Activated CD8-positive, alpha-beta T cell treated with anti-CD3 and anti-CD28 coated beads, Interleukin-2, amount 10 ng/mL, durations not matched to agents 7 days and 5 days (primary cell): ENCODE results near the gene HAO2. TPM values are rescaled to one million over a fixed set of nuclear protein-coding genes. Genes with fewer than 3 reads are reported as not detected.

ENCODE experiments used
- ATAC-seq: fragments of 150-1000 bp; cut with Tn5 transposase; one replicate; pipeline ENCODE4 v1.10.0; 2021; ENCODE audit warnings: moderate library complexity
- CTCF ChIA-PET: fragments of 350-600 bp; sonication (Branson Sonifier 250); formaldehyde crosslinking; loops from one replicate; lab custom pipeline; 2021; ENCODE audit warnings: antibody characterized with exemption; lab: Charles Lee
- POLR2A ChIA-PET: fragments of 350-600 bp; sonication (Branson Sonifier 250); formaldehyde crosslinking; loops from one replicate; lab custom pipeline; 2021; ENCODE audit warnings: antibody characterized with exemption; lab: Charles Lee
- DNase-seq: peaks from one replicate; pipeline ENCODE4 v3.0.0-alpha.2; 2020
- H3K27ac Mint-ChIP-seq: one replicate; pipeline ENCODE4 v1.8.0; 2021; ENCODE audit warnings: mild to moderate bottlenecking, mixed read lengths
- H3K27me3 Mint-ChIP-seq: one replicate; pipeline ENCODE4 v1.8.0; 2021; ENCODE audit warnings: low read depth, mixed read lengths
- H3K36me3 Mint-ChIP-seq: one replicate; pipeline ENCODE4 v1.8.0; 2021; ENCODE audit warnings: low read depth, mixed read lengths
- H3K4me1 Mint-ChIP-seq: one replicate; pipeline ENCODE4 v1.8.0; 2021; ENCODE audit warnings: low read depth, mixed read lengths
- H3K4me3 Mint-ChIP-seq: one replicate; pipeline ENCODE4 v1.8.0; 2021; ENCODE audit warnings: mild to moderate bottlenecking, mixed read lengths
- H3K9me3 Mint-ChIP-seq: one replicate; pipeline ENCODE4 v1.8.0; 2022; ENCODE audit warnings: mixed read lengths; ENCODE audit not compliant: insufficient read depth
- total RNA-seq, 2 experiments: library from RNA; stranded (reverse); gene quantifications; one replicate each; pipeline ENCODE4 v1.2.3, GENCODE V29; 2021

HAO2 gene
- total RNA-seq, 2 experiments from 2014 or later = not detected

DNA sequence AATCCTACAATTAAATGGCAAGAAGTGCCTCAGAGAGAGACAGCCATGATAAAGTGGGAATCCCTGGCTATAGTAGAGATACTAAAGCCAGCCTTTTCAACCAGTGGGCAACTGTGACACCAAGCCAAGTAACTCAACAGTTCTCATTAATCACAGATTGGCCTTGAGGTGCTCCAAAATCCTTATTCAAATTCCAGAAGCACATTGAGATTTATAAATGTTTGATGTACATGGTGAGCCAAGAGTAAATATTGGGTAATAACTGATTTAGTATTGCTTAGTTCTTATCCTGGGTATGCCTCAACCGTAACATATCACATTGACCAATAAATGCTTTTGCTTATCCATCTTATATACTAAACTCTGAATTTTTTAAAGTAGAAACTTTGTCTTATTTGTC is 17.1 kb downstream of the HAO2 start:
- Mint-ChIP-seq H3K36me3 (no peaks in the 10 kb centered on the region), H3K27ac (no peak overlapping the region), H3K4me1 (no peaks in the 10 kb centered on the region), H3K27me3 (peaks cover 4% of the 10 kb centered on the region), H3K4me3 (no peak overlapping the region), H3K9me3 (no peaks in the 10 kb centered on the region)
- DNase-seq = no peak
- ATAC-seq = no peak
- ChIA-PET CTCF (no interaction called here), POLR2A (no interaction called here)

- Mint-ChIP-seq H3K4me1 (no peaks in the 10 kb centered on the region), H3K27me3 (peaks cover 4% of the 10 kb centered on the region), H3K4me3 (no peak overlapping the region), H3K36me3 (no peaks in the 10 kb centered on the region), H3K27ac (no peak overlapping the region), H3K9me3 (no peaks in the 10 kb centered on the region)
- CTCF ChIA-PET = no interaction called here
- DNase-seq (no peak), ATAC-seq (no peak)
- POLR2A ChIA-PET = no interaction called here
Measured at GRCh38 chr1:119387858-119388257, 19.3 kb downstream of the HAO2 start.

DNA sequence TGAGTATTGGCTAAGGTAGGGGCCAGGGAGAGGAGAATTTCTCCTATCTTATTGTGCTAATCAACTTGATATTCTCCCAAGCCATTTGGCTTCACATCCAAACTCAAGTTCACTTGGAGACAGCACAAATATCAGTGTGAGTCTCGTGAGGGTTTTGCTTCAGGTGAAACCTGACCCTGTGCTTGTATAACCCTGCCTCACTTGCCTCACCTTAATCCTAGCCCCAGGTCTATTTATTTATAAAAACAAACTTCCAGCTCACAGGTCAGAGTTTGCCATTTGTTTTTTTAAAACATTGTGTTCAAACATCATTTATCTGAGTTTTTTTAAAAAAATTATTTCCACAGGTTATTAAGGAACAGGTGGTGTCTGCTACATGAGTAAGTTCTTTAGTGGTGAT is 19.9 kb downstream of the HAO2 start:
- DNase-seq = no peak
- peaks cover 4% of the 10 kb centered on the region for H3K27me3 Mint-ChIP-seq
- no peaks in the 10 kb centered on the region for H3K36me3 Mint-ChIP-seq
- ChIA-PET POLR2A (no interaction called here), CTCF (no interaction called here)
- H3K9me3 Mint-ChIP-seq = no peaks in the 10 kb centered on the region
- no peak overlapping the region for H3K4me3 Mint-ChIP-seq
- ATAC-seq = no peak
- H3K27ac Mint-ChIP-seq = no peak overlapping the region
- no peaks in the 10 kb centered on the region for H3K4me1 Mint-ChIP-seq

DNA sequence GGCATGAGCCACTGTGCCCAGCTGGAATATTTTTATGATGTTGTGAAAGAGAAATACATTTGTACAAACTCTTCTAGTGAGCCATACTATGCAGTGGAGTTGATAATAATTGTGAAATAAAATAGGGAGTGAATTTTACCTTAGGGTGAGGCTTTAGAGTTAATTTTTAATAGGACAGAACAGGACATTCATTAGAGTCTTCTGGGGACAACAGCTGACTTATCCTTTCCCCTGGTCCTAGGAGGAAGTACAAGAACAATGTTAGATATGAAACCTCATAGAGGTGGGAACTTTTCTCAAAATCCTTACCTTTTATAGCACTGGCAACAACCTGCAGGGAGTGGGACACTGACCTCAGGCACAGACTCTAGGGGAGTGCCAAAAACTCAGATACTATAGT is 21.9 kb downstream of the HAO2 start:
- no peaks in the 10 kb centered on the region for H3K36me3 Mint-ChIP-seq

GRCh38 chr1:119391749-119392148 is 23.2 kb downstream of the HAO2 start:
- ChIA-PET POLR2A (no interaction called here), CTCF (no interaction called here)
- Mint-ChIP-seq H3K27me3 (peaks cover 8% of the 10 kb centered on the region), H3K4me3 (no peak overlapping the region), H3K36me3 (no peaks in the 10 kb centered on the region), H3K27ac (no peak overlapping the region), H3K9me3 (no peaks in the 10 kb centered on the region), H3K4me1 (no peaks in the 10 kb centered on the region)
- ATAC-seq = no peak
- no peak for DNase-seq

More for the DNA sequence above, 21.9 kb downstream of the HAO2 start:
- H3K9me3 Mint-ChIP-seq = no peaks in the 10 kb centered on the region
- ChIA-PET CTCF (no interaction called here), POLR2A (no interaction called here)
- peaks cover 7% of the 10 kb centered on the region for H3K27me3 Mint-ChIP-seq
- DNase-seq (no peak), ATAC-seq (no peak)
- no peaks in the 10 kb centered on the region for H3K4me1 Mint-ChIP-seq
- H3K4me3 Mint-ChIP-seq = no peak overlapping the region
- no peak overlapping the region for H3K27ac Mint-ChIP-seq

DNA sequence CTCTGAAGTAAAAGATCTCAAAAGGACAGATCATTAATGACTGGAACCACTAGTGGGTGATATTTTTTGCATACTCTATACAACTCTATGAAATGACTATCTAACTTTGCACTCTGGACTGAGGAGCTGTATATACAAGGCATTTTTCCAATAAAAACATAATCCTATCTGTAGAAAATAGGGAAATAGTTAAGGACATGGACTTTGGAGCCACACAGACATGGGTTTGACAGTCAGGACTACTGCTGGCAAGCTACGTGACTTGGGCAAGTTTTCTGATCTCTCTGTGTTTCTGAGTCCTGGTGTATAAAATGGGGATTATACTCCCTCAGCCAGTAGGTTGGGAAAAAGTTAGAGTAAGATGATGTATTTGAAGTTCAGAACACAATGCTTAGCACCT is 25.5 kb downstream of the HAO2 start:
- Mint-ChIP-seq H3K27me3 (peaks cover 8% of the 10 kb centered on the region), H3K4me1 (no peaks in the 10 kb centered on the region), H3K27ac (no peak overlapping the region), H3K9me3 (no peaks in the 10 kb centered on the region), H3K4me3 (no peak overlapping the region), H3K36me3 (no peaks in the 10 kb centered on the region)
- ATAC-seq (no peak), DNase-seq (no peak)
- CTCF ChIA-PET = no interaction called here
- POLR2A ChIA-PET = no interaction called here

DNA sequence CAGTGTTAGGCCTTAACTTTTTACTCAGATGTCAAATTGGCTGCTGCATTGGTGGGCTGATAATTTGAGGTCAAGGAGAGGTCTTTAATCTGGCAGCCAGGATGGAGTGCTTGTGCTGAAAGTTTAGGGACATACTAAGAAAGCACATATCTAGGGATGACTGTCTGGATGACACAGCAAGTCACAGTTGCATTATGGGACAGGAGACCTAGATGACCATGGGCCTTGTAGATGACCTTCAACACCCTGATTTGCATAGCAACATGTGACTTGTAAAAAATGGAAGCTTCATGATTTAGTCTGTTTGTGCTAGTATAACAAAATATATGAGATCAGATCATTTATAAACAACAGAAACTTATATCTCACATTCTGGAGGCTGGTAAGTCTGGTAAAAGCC is 28.4 kb downstream of the HAO2 start:
- ATAC-seq (no peak), DNase-seq (no peak)
- Mint-ChIP-seq H3K4me3 (no peak overlapping the region), H3K9me3 (no peaks in the 10 kb centered on the region), H3K36me3 (no peaks in the 10 kb centered on the region), H3K4me1 (no peaks in the 10 kb centered on the region), H3K27me3 (peaks cover 7% of the 10 kb centered on the region), H3K27ac (no peak overlapping the region)
- ChIA-PET POLR2A (no interaction called here), CTCF (no interaction called here)

- Mint-ChIP-seq H3K27ac (no peak overlapping the region), H3K9me3 (no peaks in the 10 kb centered on the region), H3K4me1 (no peaks in the 10 kb centered on the region), H3K4me3 (no peak overlapping the region), H3K36me3 (no peaks in the 10 kb centered on the region), H3K27me3 (peaks cover 10% of the 10 kb centered on the region)
- ATAC-seq (no peak), DNase-seq (no peak)
- CTCF ChIA-PET = no interaction called here
- POLR2A ChIA-PET = interaction anchor here (0.6 kb wide), 1 partner anchor 40 kb away, joined by 3 read pairs; no protein-coding TSS in a partner anchor
Measured at GRCh38 chr1:119397986-119398385, 29.4 kb downstream of the HAO2 start.

DNA sequence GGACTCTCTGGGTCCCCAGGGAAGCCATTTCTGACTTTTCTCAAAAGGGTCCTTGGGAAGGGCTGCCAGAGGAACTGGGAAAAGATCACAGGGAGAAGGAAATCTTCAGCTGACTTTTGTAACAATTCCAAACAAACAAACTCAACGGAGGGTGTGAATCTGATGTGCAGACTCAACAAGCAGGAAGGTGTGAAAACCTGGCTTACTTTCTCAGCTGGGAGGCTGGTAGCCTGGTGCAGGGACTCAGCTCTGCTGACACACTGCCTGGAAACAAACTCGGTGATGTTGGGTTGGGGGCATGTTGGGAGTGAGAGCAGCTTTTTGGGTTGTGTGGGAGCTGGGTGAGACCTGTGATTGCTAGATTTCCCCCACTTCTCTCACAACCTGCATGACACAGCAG is 36.2 kb downstream of the HAO2 start:
- ATAC-seq = no peak
- H3K27ac Mint-ChIP-seq = no peak overlapping the region
- H3K4me3 Mint-ChIP-seq = no peak overlapping the region
- H3K36me3 Mint-ChIP-seq = no peaks in the 10 kb centered on the region
- POLR2A ChIA-PET = no interaction called here
- H3K27me3 Mint-ChIP-seq = peaks cover 3% of the 10 kb centered on the region
- H3K4me1 Mint-ChIP-seq = no peaks in the 10 kb centered on the region
- H3K9me3 Mint-ChIP-seq = no peaks in the 10 kb centered on the region
- DNase-seq = no peak
- CTCF ChIA-PET = no interaction called here

DNA sequence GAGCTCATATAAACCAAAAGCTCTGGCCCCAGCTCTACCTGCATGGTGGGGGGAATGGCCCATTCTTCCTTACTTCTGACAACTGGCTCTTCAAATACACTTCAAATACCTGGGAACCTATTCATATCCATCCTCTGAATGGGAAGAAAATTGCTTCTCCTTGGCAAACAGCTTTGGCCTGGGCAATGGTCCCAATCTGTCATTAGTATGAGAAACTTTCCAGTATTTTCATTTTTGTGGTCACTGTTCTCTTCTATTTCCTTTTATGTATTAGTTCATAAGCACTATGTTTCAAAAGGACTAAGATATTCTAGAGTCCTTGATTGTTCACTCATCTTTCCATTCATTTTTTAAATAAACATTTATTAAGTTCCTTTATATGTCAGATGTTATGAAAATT is 41.1 kb downstream of the HAO2 start:
- no peaks in the 10 kb centered on the region for H3K9me3 Mint-ChIP-seq
- H3K27ac Mint-ChIP-seq = no peak overlapping the region

GRCh38 chr1:119410961-119411360 is 42.4 kb downstream of the HAO2 start:
- Mint-ChIP-seq H3K27ac (no peak overlapping the region), H3K36me3 (no peaks in the 10 kb centered on the region), H3K27me3 (peaks cover 5% of the 10 kb centered on the region), H3K9me3 (no peaks in the 10 kb centered on the region), H3K4me1 (no peaks in the 10 kb centered on the region), H3K4me3 (no peak overlapping the region)
- DNase-seq = no peak
- ATAC-seq = no peak
- POLR2A ChIA-PET = no interaction called here
- CTCF ChIA-PET = no interaction called here

More for the DNA sequence above, 41.1 kb downstream of the HAO2 start:
- Mint-ChIP-seq H3K4me1 (no peaks in the 10 kb centered on the region), H3K36me3 (no peaks in the 10 kb centered on the region), H3K4me3 (no peak overlapping the region), H3K27me3 (peaks cover 5% of the 10 kb centered on the region)
- POLR2A ChIA-PET = no interaction called here
- ATAC-seq (no peak), DNase-seq (no peak)
- CTCF ChIA-PET = no interaction called here

GRCh38 chr1:119414950-119415349 is 46.4 kb downstream of the HAO2 start, which contains the start of gene HSD3B2:
HSD3B2 (plus strand) TSS chr1:119415150; CDS start chr1:119415420, 270 bp downstream.
- ChIA-PET POLR2A (no interaction called here), CTCF (no interaction called here)
- no peak for DNase-seq
- Mint-ChIP-seq H3K27me3 (peaks cover 5% of the 10 kb centered on the region), H3K36me3 (no peaks in the 10 kb centered on the region), H3K4me3 (no peak within 1 kb of the TSS), H3K9me3 (no peaks in the 10 kb centered on the region), H3K27ac (no peak within 1 kb of the TSS), H3K4me1 (no peaks in the 10 kb centered on the region)
- no peak for ATAC-seq

GRCh38 chr1:119416006-119416640 is 47.5 kb downstream of the HAO2 start:
- ATAC-seq (no peak), DNase-seq (no peak)
- H3K36me3 Mint-ChIP-seq = no peaks in the 10 kb centered on the region
- no peak overlapping the region for H3K27ac Mint-ChIP-seq
- no peaks in the 10 kb centered on the region for H3K9me3 Mint-ChIP-seq
- ChIA-PET POLR2A (no interaction called here), CTCF (no interaction called here)
- H3K4me3 Mint-ChIP-seq = no peak overlapping the region
- no peaks in the 10 kb centered on the region for H3K4me1 Mint-ChIP-seq
- no peaks in the 10 kb centered on the region for H3K27me3 Mint-ChIP-seq
